Urothelium cell line (cell line): ENCODE measurements around the gene SYT2.

Experiments used
- DNase-seq: peaks from one replicate; pipeline ENCODE4 v3.0.0; 2011; ENCODE audit warnings: low spot score, mixed read lengths
- FAIRE-seq: peaks from 2 replicates; lab custom pipeline; 2011; peaks lifted over from hg19 to GRCh38; lab: Jason Lieb, UNC

Gene SYT2

DNA sequence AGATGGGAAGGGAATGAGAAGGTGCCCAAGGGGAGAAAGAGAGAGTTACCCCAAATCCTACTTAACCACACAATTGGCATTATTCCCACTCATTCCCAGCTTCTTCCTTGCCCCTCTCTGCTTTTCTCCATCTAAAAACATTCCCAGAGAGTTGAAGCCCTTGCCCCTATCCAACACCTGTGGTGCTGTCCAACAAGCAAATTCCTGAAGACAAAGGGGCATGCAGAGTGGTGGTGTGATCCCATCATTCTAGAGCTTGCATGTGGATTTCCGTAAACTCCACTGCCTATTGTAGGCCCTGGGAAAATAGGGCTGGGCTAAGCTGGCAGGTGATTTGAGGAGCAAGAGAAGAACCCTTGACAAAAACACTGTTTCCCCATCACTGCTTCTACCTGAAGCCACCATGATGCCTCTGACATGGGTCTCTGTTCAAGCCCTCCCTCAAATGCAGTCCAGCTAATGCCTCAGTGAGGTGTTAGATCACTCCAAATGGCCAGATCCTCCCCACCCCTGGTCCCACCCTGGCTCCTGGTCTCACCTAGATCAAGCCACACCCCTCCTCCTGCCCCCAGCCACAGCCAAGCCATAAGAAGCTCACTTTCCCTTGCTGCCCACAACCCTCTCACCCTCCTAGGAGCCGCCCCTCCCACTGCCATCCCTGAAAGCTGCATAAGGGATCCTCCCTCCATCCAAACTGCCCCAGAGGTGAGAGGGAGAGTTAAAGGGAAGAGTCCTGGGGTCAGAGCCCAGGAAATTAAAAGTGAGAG lies 29.5 kb downstream of the SYT2 start:
- DNase-seq (no peak), FAIRE-seq (no peak)

DNA sequence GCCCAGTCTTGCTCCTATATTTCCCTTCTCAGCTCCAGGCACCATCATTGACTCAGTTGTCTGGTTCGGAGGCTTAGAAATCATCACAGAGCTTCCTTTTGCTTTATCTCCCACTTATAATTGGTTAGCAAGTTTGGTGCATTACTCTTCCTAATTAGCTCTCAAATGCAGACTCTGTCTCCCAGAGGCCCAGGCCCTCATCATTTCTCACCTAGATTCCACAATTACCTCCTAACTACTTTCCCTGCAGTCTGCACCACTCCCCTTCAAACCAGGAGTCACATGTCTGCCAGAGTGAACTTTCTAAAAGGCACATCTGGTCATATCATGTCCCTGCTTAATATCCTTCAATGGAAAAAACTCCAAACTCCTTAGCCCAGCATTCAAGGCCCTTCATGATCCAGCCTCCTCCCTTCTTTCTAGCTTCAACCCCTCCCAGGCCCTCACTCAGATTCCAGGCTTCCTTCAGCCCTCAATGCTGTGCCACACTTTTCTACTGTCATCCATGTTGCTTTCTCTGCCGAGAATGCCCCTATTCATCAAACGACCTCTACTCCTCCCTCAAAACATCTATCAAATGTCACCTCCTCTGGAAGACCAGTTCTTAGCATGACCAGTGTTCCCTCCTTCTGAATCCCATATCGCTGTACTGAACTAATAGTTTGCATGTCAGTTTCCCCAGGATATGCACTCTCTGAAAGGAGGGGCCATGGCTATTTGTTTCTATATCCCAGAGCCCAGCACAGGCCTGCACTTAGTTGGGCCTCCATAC lies 30.7 kb downstream of the SYT2 start:
- FAIRE-seq: no peak
- DNase-seq: no peak

- no peak for FAIRE-seq
- DNase-seq: no peak
Observed at GRCh38 chr1:202677433-202677832, 32.8 kb downstream of the SYT2 start.

- DNase-seq (no peak), FAIRE-seq (no peak)
Observed at GRCh38 chr1:202673531-202673930, 36.7 kb downstream of the SYT2 start.

DNA sequence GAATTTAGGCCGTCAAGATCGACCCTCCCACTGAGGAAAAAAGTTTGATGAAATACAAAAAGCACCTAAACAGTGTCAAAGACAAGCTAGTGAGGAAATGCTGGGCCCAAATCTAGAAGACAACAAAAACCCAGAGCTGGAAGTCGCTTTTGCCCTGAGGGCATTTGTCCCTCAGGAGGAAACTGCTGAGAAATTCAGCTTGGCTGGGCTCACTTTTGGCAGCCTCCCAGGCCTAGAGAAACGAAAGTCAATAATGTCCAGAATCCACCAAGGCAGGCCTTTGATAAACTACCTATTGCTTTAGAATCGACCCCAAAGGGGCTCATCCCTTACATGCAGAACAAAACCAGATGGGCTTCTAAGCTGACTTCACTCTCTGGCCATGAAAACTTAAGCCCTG lies 38.9 kb downstream of the SYT2 start:
- DNase-seq: no peak

DNA sequence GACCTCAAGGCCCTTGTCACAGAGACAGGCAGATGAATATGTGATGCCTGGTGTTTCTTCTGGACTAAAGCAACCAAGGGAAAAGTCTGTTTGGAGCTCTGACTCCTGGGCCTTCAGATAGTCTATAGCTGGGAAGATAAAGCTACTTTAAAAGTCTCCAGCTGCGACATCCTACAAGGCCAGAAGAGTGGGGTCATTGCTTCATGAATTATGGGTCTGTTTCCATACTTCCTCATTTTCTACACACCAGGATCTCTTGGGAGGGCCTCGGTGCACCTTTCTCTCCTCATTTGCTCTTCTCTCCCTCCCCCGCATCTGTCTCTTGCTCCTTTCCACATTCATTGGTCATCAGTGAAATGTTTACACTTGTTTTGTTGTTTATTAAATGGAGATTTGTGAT lies 44.8 kb downstream of the SYT2 start:
- FAIRE-seq (no peak), DNase-seq (no peak)

More for the DNA sequence above, 38.9 kb downstream of the SYT2 start:
- FAIRE-seq: no peak

- FAIRE-seq (no peak), DNase-seq (no peak)
Observed at GRCh38 chr1:202664083-202664482, 46.2 kb downstream of the SYT2 start.

GRCh38 chr1:202663131-202663530 lies 47.1 kb downstream of the SYT2 start:
- DNase-seq (no peak), FAIRE-seq (no peak)

DNA sequence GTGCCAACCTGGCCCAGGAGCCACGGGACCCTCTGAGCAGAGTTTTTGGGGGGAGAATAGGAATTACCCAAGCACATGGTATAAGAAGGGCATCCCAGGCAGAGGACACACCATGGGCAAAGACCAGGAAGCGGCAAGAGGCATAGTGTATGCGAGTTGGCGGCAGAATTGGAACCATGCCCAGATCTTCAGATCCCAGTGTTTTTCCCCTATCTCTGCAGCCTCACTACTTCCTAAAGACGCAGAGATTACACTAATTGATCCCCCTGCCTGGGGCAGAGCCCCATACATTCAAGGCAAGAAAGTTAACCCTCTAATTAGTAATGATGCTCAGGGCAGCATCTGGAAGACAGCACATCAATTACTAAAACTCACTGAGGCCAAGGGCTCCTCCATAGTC lies 48.2 kb downstream of the SYT2 start:
- no peak for FAIRE-seq
- DNase-seq: no peak

DNA sequence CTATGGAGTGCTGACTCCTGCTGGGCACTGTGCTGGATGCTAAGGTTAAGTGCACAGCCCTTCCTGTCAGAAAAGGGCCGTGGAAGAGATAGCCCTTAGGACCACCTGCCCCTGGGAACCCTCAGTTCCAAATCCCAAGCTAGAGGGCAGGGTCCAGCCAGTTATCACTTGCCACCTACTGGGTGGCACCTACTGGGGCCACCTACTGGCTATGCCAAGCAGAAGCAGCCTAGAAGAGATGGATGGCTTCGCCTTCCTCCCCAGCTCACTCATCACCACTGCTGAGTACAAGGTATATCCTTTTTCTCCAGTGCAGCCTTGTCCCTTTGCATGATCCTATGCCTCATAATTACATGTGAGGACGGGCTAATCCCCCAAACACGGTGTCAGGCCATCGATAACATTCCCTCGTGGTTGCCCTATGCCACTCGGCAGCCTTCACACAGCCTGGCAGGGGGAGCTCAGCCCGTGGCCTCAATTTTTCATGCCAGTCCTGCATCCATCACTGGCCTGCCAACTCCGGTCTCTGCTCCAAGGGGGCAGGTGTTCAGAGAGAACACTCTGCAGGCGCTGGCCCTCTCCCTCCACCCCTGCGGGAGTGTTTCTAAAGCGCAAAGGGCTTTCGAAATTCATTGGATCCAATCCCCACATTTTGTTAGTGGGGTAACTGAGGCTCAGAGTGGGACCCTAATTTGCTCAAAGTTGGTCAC lies 49.0 kb downstream of the SYT2 start:
- DNase-seq (peak; percentile 35), FAIRE-seq (peak; percentile 20)

DNA sequence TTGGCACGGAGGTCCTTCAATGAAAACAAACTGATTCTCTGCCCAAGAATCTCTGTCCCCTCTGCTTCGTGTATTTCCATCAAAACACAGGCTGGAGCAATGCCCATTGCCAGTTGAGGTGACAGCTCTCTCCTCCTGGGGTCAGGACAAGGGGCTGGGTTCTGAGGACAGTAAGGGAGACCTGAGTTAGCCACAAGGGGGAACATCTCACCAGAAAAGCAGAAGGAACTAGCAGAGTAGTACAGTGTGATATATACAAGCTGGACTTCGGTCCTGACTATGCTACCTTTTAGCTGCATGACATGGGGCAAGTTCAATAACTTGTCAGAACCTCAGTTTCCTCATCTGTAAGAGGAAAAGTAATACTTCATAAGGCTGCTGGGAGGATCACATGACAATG lies 50.3 kb downstream of the SYT2 start:
- no peak for FAIRE-seq

DNA sequence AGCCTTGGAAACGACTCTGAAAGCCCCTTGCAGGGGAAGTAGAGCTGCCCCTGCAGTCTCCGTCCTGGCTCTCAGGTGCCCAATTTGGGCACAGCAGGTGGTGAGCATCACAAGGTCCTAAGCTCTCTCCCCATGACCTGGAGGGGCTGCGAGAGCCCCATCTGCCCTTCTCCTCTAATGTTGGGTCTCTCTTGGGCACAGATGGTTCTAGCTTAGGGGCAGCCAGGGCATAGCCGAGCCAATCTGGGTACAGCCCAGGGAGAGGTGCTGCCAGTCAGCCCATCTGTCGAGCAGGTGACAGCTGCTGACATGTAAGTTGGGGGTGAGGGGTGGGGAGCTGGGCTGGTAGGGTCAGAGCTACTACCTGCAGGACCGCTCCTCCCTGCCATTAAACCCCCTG lies 50.7 kb downstream of the SYT2 start:
- FAIRE-seq: no peak
- no peak for DNase-seq

More for the DNA sequence above, 50.3 kb downstream of the SYT2 start:
- no peak for DNase-seq

DNA sequence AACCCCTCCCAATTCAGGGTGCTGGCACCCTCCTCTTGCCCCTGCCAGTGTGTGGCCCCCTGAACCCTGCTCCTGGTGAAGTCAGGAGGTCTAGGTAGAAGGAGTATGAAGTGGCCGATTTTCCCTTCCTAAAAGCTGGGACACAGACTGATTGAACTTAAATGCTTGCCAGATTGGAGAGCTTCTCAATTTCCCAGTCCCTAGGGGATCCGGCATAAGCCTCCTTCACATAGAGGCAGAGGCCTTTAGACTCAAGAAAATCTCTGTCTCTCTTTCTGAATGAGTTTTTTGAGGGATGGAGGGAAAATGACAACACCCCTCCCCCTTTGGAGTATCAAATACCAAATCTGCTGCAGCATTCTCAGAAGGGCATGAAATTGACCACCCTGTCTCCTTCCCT lies 51.5 kb downstream of the SYT2 start:
- DNase-seq: no peak
- no peak for FAIRE-seq

DNA sequence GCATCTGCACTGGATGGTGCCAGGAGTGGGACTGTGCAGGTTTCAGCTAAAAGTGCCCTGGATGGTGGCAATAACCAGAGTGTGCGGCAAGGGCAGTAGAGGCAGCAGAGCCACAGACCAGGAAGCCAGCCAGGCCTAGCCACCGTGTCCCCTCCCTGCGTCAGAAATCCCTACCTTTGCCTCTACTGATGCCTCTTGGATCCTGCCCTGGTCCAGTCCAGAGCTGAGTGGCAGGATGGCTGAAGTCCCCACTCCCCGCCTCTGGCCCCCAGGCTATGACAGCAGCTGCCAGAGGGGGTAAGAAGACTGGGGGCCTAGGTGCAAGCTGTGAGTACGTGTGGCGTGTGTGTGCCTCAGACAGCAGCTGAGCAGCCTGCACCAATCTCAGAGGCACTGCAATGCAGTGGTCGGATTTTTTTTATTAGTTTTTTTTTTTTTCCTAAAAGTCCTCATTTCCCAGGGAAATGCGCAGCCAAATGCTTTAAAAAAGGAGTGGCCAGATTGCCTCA lies 51.9 kb downstream of the SYT2 start:
- FAIRE-seq (no peak), DNase-seq (no peak)

DNA sequence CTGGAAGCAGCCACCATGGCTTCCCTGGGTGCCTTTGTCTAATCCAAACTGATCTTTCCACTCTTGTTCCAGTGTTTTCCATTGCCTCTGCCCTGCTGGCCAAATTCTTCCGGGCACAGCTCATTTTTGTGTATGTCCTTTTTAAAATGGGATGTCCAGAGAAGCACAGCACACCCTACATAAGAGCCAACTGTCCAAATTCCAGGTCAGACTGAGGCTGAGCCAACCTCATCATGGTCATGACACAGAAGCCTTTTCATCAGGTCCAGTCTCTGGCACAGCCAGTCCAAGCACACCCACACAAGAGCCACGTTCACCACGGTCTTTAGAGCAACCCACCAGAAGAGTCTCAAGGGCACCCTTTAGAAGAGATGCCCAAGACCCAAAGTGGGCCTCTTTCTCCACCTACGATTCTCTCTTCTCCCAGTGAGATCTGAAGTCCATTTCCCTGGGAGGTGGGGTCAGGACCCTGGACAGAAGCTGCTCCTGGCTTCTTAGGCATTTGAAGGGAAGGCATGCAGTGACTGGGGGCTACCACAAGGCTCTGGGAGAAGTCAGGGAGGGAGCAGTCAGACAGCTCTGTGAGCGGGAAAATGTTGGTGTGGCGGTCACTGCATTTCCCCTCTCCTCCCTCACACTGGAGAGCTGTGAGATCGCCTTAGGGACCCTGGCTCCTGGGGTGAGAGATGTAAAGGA lies 53.2 kb downstream of the SYT2 start:
- DNase-seq (peak; percentile 61), FAIRE-seq (no peak)

GRCh38 chr1:202656057-202656456 lies 54.2 kb downstream of the SYT2 start:
- FAIRE-seq (no peak), DNase-seq (no peak)

GRCh38 chr1:202654079-202654478 lies 56.2 kb downstream of the SYT2 start:
- FAIRE-seq (no peak), DNase-seq (no peak)

- no peak for FAIRE-seq
Observed at GRCh38 chr1:202649553-202650392, 60.5 kb downstream of the SYT2 start.

DNA sequence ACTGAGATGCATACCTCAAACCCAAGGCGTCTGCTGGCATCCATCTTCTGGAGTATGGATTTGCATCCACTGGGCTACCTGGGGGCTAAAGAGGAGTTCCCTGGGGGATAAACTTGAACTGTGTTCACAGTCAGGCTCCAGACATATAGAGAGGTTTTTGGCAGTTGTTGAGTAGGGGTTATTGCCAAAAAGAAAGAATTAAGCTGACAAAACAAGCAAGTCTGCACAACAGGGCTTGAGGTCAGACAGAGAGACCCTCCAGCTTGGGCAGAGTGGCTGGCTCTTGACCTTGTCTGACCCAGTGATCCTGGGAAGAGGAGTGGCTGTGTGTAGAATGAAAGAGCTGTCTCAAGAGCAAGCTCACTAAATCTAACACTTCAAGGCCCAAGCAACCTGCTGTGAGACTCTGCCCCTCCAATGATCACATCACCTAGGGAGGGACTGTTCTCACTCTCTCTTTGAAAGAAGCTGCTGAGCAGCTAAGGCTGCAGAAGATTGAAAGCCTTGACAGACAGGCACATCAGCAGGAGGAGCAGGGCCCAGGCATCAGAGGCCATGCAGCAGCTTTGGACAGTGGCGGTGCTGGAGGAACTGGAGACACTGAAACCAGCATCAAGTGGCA lies 61.5 kb downstream of the SYT2 start:
- FAIRE-seq (no peak), DNase-seq (no peak)

More at GRCh38 chr1:202649553-202650392, 60.5 kb downstream of the SYT2 start:
- no peak for DNase-seq

GRCh38 chr1:202645097-202645476 lies 65.2 kb downstream of the SYT2 start:
- DNase-seq: no peak
- no peak for FAIRE-seq
